Heart right ventricle (tissue), 16 donors: ENCODE results near the gene MTNR1A. TPM values are rescaled to one million over a fixed set of nuclear protein-coding genes. Genes with fewer than 3 reads are reported as not detected.

Source experiments
- ATAC-seq, 8 donors: fragments of 200-7000 bp; cut with Tn5 transposase; one replicate each; pipeline ENCODE4 v1.9.1; 2020; ENCODE audit warnings: mild to moderate bottlenecking in 8 of 8, moderate library complexity in 8 of 8, moderate number of reproducible peaks in 1 of 8
- DNase-seq, 2 donors: peaks; one replicate each; pipeline ENCODE4 v3.0.0-alpha.2; 2020
- H3K27ac ChIP-seq, 10 donors: fragments of 200-600 bp; sonication (generic) in 2 of 10; one replicate each; pipeline versions ENCODE4 v1.5.0 to v1.8.0; 2020 to 2022; ENCODE audit warnings: mild to moderate bottlenecking in 3 of 10
- H3K27me3 ChIP-seq, 7 donors: fragments of 200-600 bp; one replicate each; pipeline ENCODE4 v1.8.0; 2021 to 2022; ENCODE audit warnings: mild to moderate bottlenecking in 2 of 7
- H3K36me3 ChIP-seq, 9 donors: fragments of 200-600 bp; sonication (generic) in 1 of 9; one replicate each; pipeline versions ENCODE4 v1.5.0 to v1.8.0; 2020 to 2022; ENCODE audit warnings: mild to moderate bottlenecking in 2 of 9
- H3K4me1 ChIP-seq, 9 donors: fragments of 200-600 bp; sonication (generic) in 1 of 9; one replicate each; pipeline versions ENCODE4 v1.5.0 to v1.8.0; 2020 to 2022; ENCODE audit warnings: mild to moderate bottlenecking in 4 of 9
- H3K4me3 ChIP-seq, 10 donors: fragments of 200-600 bp; sonication (generic) in 2 of 10; one replicate each; pipeline versions ENCODE4 v1.5.0 to v1.8.0; 2020 to 2022; ENCODE audit warnings: mild to moderate bottlenecking in 7 of 10, moderate library complexity in 2 of 10
- H3K9me3 ChIP-seq, 11 donors: fragments of 200-600 bp in 10 of 11; sonication (generic) in 2 of 11; one replicate each; pipeline versions ENCODE4 v1.5.0 to v1.8.0; 2013 to 2022; ENCODE audit warnings: mild to moderate bottlenecking in 2 of 11, control low read depth in 1 of 11, moderate library complexity in 1 of 11
- WGBS, 2 donors: extraction: QIAGEN DNeasy Blood & Tissue Kit; methylation state at CpG; one replicate each; pipeline ENCODE4 v1.1.7; 2013; ENCODE audit warnings: inconsistent platforms in 1 of 2; 5-methylcytosine and 5-hydroxymethylcytosine counted together
- intact Hi-C, 10 donors: fragments of 100-400 bp; cut with DNase I; formaldehyde crosslinking; loops; one replicate each; pipeline versions ENCODE4 v1.11.1 to v1.14.2; 2022
- polyA plus RNA-seq, 2 donors: library from polyadenylated mRNA; stranded (reverse); fragments of 200-250 nt; gene quantifications; one replicate each; pipeline ENCODE4 v1.2.3, GENCODE V29; 2013
- total RNA-seq, 10 donors: library from RNA; stranded (reverse); fragmentation: NEBNext Ultra II Directional in 3 of 10; extraction: Animal tissue kit (Norgen Biotek cat#: 25700) in 3 of 10; gene quantifications; one replicate each; pipeline versions ENCODE4 v1.2.1 to v1.2.4, GENCODE V29; 2021 to 2023
- TF ChIP-seq, protein P1 (sequence below), 9 donors: fragments of 200-600 bp; sonication (generic) in 2 of 9; IDR thresholded peaks; one replicate each; pipeline versions ENCODE4 v1.5.0 to v1.8.0; 2021 to 2022; ENCODE audit warnings: antibody characterized with exemption in 9 of 9, mild to moderate bottlenecking in 5 of 9, moderate library complexity in 1 of 9
- donor health status: Arrhythmogenic right ventricular cardiomyopathy.
- donor health status: ischemic (EF 13 %, LVEDD 7.1; RV severe dilation, severe dysfunction).
- donor health status: healthy with polysubstance abuse.
- donor health status: DM: no; HTN: yes; CAD: no.
- donor health status: DM: no; HTN: no; CAD: no.
- donor health status: ischemic (EF 25% LVEDD 6.9; RV normal size, moderate dysfunction).
- donor health status: ischemic (EF 25% LVEDD 5.7; RV mildly dilated, moderate dysfunction).
- donor health status: healthy.
- donor health status: DM: yes; HTN: yes; CAD: no.
- donor health status: Ischemic cardiomyopathy.
- donor health status: ischemic (EF 35%, LVEDD 5.7; RV mildly dilated, moderate dysfunction).
- donor health status: nonischemic (EF 11% LVEDD 7.7; RV severe dilation, severe dysfunction).
- donor health status: DM: yes; HTN: yes; CAD: no.
- donor health status: PGD.
- donor health status: ischemic (EF 29% LVEDD 5.4; RV normal size, mild dysfunction).
- donor health status: nonischemic (EF 23%, LVEDD 6.1; RV moderate dilation, normal function).

MTNR1A gene
- total and polyA plus RNA-seq, 12 donors = not detected

DNA sequence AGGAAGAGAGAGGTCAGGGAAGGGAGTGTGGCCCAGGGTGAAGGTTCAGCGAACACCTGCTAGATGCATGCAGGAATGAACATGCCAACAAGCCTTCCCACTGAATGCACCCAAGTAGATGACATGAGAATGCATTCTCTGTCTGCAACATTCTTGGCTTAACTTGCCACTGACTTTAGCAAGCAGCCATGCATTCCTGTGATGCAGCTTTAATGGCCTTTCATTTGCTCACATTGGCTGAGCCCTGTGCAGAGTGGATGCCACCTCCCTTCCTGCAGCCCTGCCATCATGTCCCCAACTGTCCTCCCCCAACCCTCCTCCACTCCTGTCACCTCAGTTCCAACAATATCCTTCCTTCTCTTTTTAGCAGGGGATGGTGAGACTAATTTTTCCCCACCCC lies 25.3 kb upstream of the MTNR1A start:
- 91 to 96% methylated on average over 1 of the region's 1 CpG for WGBS, 2 donors
- DNase-seq = no peak

DNA sequence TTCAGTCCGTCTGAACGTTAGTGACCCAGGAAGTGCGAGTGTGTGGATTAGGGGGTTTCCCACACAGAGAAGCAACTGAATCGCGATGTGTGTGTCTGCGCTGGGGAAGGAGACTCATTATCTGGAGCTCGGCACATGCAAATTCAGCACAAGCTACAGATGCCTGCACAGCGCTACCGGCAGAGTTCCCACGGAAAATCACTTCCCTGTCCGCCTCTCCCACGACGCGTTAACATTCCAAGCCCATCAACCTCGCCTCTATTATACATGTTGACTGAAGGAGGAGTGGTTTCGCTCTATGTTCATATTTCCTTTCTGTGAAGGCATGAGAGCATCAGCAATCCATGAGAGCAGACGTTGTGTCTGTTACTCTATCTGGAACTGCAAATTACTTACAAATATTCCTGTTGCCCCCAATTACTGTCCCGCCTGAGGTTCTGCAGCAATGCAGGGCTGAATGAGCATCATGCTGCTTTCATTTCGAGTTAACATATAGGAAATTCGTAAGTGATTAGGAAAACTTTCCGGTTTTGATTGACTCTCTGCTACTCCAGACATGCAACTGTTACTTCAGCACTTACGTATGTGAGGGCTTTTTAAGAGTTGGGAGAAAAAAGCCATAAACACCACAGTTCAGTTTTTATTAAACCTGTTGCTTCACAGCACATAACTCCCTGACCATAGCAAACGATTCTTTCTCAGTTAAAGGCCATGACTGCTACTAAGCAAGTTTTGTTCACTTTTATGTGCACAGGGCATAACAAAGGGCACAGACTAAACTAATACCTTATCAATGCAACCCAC lies 15.0 kb upstream of the MTNR1A start:
- Histone ChIP-seq H3K36me3 (no peaks in the 10 kb centered on the region), H3K4me1 (peaks cover 0 to 4% (median 0%) of the 10 kb centered on the region in 9 donors), H3K9me3 (no peaks in the 10 kb centered on the region), H3K4me3 (peak overlapping the region in 6 of 10 donors; percentile 15 to 41 (median 27)), H3K27me3 (peaks cover 0 to 46% (median 13%) of the 10 kb centered on the region in 7 donors), H3K27ac (no peak overlapping the region)
- intact Hi-C loops = loop anchor here in 1 of 10 donors (10.0 kb wide), 1 partner anchor 86 kb away; no protein-coding TSS in a partner anchor
- TF ChIP-seq, protein P1, sequence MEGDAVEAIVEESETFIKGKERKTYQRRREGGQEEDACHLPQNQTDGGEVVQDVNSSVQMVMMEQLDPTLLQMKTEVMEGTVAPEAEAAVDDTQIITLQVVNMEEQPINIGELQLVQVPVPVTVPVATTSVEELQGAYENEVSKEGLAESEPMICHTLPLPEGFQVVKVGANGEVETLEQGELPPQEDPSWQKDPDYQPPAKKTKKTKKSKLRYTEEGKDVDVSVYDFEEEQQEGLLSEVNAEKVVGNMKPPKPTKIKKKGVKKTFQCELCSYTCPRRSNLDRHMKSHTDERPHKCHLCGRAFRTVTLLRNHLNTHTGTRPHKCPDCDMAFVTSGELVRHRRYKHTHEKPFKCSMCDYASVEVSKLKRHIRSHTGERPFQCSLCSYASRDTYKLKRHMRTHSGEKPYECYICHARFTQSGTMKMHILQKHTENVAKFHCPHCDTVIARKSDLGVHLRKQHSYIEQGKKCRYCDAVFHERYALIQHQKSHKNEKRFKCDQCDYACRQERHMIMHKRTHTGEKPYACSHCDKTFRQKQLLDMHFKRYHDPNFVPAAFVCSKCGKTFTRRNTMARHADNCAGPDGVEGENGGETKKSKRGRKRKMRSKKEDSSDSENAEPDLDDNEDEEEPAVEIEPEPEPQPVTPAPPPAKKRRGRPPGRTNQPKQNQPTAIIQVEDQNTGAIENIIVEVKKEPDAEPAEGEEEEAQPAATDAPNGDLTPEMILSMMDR (IDR thresholded peaks at IDR 0.05) = no peak
- no peak for DNase-seq
- peak in 1 of 8 donors; percentile 20 for ATAC-seq
- WGBS, 2 donors = 33 to 42% methylated on average over 23 of the region's 23 CpGs

More for the DNA sequence above, 25.3 kb upstream of the MTNR1A start:
- no peak for ATAC-seq
- no peaks in the 10 kb centered on the region for H3K27me3 ChIP-seq
- no peak overlapping the region for H3K4me3 ChIP-seq
- intact Hi-C loops = loop anchor here in 2 of 10 donors (10.0 kb wide), 1 partner anchor 106 kb away; no protein-coding TSS in a partner anchor
- H3K9me3 ChIP-seq = peaks cover 0 to 11% (median 0%) of the 10 kb centered on the region in 11 donors
- peaks cover 0 to 4% (median 0%) of the 10 kb centered on the region in 9 donors for H3K36me3 ChIP-seq
- H3K4me1 ChIP-seq = peaks cover 0 to 10% (median 2%) of the 10 kb centered on the region in 9 donors
- TF ChIP-seq, protein P1 (IDR thresholded peaks at IDR 0.05) = no peak
- no peak overlapping the region for H3K27ac ChIP-seq

- H3K4me1 ChIP-seq = peaks cover 0 to 4% (median 0%) of the 10 kb centered on the region in 9 donors
- peak overlapping the region in 6 of 10 donors; percentile 15 to 41 (median 27) for H3K4me3 ChIP-seq
- ATAC-seq (peak in 3 of 8 donors; percentile 11 to 42 (median 28)), DNase-seq (no peak)
- intact Hi-C loops = loop anchor here in 1 of 10 donors (10.0 kb wide), 1 partner anchor 85 kb away; no protein-coding TSS in a partner anchor
- H3K36me3 ChIP-seq = no peaks in the 10 kb centered on the region
- TF ChIP-seq, protein P1 (IDR thresholded peaks at IDR 0.05) = no peak
- WGBS, 2 donors = 50 to 51% methylated on average over 10 of the region's 10 CpGs
- H3K27me3 ChIP-seq = peaks cover 0 to 50% (median 13%) of the 10 kb centered on the region in 7 donors
- H3K9me3 ChIP-seq = no peaks in the 10 kb centered on the region
- no peak overlapping the region for H3K27ac ChIP-seq
Observed at GRCh38 chr4:186569533-186570192, 14.3 kb upstream of the MTNR1A start.

- DNase-seq (no peak), ATAC-seq (no peak)
- H3K36me3 ChIP-seq = no peaks in the 10 kb centered on the region
- intact Hi-C loops = no loop called here
- H3K9me3 ChIP-seq = no peaks in the 10 kb centered on the region
- peaks cover 0 to 40% (median 4%) of the 10 kb centered on the region in 7 donors for H3K27me3 ChIP-seq
- WGBS, 2 donors = 81 to 85% methylated on average over 7 of the region's 7 CpGs
- TF ChIP-seq, protein P1 (IDR thresholded peaks at IDR 0.05) = no peak
- no peak overlapping the region for H3K4me3 ChIP-seq
- H3K4me1 ChIP-seq = peaks cover 0 to 4% (median 0%) of the 10 kb centered on the region in 9 donors
- H3K27ac ChIP-seq = no peak overlapping the region
Observed at GRCh38 chr4:186566068-186566467, 10.7 kb upstream of the MTNR1A start.
